ENCODE data around the gene GOSR2. TPM values are rescaled to one million over a fixed set of nuclear protein-coding genes. Genes with fewer than 3 reads are reported as not detected.
A peak's percentile ranks its signal among the peaks of the same experiment; 100 is the strongest.

Gene GOSR2
- polyA plus RNA-seq (2013, experiment 1 of 2; ENCODE audit: insufficient read length): 60.0 TPM
- polyA plus RNA-seq (2013, experiment 2 of 2; ENCODE audit: insufficient read length): 52.7 TPM

DNA sequence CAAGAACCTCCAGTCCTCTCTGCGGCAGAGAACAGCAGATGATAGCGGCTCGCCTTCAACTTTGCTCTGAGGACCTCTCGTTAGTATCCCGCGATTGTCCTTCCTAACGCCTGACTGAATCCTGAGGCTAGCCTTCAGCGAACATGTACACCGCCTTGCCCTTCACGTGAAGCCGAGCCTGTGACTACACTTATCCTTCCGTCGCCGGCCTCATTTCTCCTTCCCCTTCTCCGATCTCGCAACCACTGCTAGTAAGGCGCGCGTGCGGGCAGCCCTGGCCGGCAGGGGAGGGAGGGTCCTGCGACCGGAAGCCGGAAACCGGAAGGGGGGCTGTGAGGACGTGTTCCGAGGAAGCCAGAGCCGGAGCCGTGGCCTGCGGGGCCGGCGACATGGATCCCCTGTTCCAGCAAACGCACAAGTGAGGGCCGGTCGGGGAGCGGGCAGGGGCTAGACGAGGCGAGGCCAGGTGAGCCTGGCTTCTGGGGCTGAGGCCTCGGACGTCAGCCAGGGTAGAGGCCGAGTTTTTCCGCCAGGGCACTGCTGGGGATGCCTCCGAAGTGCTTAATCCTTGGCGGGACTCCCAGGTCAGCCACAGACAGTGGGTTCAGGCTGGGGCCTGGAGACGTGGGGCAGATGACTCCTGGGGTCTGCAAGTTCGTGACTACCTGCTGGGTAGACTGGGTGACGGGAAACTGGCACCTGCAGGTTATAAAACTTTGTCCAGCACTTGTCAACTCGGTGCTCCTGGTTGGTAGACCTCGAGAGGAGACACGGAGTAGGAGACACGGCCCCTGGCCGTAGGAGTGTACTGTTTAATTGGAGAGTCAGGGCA, at the start of gene GOSR2:
GOSR2 (plus strand) TSS at position 357 of the 832 bp plus-strand sequence; CDS start at position 390, 33 bp downstream.
- DNase-seq: peak; percentile 89

DNA sequence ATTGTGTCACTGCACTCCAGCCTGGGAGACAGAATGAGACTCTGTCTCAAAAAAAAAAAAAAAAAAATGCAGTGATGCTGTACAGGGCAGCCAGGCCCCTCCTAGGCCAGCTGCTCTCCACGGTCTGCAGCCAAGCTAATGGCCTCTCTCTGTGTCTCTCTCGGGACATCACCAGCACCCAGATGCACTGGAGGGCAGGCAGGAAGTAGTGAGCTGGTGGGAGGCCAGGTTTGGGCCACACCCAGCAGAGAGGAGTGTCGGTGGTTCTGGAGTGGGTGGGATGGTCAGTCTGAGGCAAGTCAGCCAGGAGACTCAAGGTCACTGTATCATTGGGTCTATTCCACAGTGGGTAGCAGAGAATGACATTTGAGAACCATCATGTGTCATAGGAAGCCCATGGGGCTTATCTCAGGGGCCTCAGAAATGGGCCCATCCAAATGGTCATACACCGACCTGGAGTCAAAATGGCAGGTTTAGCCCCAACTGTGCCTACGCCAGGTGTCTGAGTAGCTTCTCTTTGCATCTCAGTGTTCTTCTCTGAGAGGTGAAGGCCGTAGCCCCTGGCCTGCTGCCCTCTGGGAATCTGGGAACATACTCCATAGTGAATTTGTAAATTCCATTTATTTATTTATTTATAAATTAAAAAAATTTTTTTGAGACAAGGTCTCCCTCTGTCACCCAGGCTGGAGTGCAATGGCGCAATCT, 48.9 kb upstream of the GOSR2 start:
- no peak for DNase-seq

- DNase-seq: no peak
Measured at GRCh38 chr17:46874906-46875305, 48.1 kb upstream of the GOSR2 start.

DNA sequence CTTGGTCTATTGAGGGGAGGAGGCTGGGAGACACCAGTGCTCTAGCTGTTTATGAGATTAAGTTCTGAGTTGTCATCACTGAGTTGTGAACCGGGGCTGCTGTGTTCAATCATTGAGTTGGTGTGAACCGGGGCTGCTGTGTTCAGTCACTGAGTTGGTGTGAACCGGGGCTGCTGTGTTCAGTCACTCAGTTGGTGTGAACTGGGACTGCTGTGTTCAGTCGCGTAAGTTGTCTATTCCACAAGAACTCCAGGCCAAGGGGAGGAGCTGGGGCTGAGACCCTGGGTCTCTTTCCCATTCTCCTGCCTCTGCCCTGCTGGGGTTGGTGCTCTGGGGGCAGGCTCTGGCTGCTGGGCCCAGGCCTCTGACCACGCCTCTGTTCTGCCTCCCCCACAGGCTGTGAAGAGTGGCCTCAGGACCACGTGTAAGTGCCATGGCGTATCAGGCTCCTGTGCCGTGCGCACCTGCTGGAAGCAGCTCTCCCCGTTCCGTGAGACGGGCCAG, 47.1 kb upstream of the GOSR2 start:
- no peak for DNase-seq

DNA sequence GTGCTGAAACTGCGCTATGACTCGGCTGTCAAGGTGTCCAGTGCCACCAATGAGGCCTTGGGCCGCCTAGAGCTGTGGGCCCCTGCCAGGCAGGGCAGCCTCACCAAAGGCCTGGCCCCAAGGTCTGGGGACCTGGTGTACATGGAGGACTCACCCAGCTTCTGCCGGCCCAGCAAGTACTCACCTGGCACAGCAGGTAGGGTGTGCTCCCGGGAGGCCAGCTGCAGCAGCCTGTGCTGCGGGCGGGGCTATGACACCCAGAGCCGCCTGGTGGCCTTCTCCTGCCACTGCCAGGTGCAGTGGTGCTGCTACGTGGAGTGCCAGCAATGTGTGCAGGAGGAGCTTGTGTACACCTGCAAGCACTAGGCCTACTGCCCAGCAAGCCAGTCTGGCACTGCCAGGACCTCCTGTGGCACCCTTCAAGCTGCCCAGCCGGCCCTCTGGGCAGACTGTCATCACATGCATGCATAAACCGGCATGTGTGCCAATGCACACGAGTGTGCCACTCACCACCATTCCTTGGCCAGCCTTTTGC, 46.5 kb upstream of the GOSR2 start:
- DNase-seq: no peak

GRCh38 chr17:46876926-46877325, 46.0 kb upstream of the GOSR2 start:
- no peak for DNase-seq

DNA sequence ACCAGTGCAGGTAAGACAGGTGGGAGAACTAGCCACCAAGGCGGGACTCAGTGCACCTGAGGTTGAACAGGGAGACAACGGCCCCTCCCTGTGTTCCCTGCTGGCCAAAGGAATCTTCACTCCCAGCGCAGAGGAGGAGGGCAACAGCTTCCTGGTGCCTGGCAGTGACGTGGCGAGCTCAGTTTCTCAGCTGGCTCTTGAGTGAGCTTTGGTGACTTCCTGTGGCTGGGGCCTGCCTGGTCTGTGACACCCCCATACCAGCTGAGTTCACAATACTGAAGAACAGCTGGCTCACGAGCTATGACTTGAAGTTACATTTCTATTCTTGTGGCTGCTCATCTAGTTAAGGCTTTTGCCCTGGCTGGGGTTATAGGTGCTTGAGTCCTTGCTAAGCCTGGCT, 45.5 kb upstream of the GOSR2 start:
- DNase-seq: no peak

- no peak for DNase-seq
Measured at GRCh38 chr17:46878055-46878454, 44.9 kb upstream of the GOSR2 start.

GRCh38 chr17:46879101-46879500, 43.9 kb upstream of the GOSR2 start:
- DNase-seq: no peak

GRCh38 chr17:46881015-46881414, 41.9 kb upstream of the GOSR2 start:
- DNase-seq: no peak

GRCh38 chr17:46882666-46883065, 40.3 kb upstream of the GOSR2 start:
- no peak for DNase-seq

DNA sequence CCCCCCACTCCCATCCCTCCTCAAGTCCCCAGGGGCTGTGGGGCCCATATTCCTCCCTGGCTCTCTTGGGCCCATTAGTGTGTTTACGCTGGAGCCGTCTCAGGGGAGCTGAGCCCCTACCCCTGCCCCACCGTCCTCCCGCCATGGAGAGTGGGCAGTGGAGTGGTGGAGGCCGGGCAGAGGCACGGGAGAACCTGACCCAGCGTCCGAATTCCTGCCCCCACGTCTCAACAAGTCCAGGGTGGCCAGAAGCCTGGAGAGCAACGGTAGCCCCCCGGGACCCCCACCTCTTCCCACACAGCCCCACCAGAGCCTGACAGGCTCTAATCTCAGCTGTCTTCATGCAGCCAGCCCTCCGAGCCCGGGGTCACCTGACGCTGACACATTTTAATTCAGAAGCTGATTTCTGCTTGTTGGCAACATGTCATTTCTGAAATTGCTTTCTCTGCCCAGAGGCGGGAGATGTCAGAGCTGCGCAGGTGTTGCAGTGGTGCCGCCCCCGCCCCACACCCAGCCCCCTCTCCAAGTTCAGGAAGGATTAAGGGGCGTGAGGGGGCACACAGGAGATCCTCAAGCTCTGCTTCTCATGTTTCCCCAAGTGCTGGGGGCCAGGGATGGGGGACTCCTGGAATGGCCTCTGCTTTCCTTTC, 39.0 kb upstream of the GOSR2 start:
- no peak for DNase-seq

DNA sequence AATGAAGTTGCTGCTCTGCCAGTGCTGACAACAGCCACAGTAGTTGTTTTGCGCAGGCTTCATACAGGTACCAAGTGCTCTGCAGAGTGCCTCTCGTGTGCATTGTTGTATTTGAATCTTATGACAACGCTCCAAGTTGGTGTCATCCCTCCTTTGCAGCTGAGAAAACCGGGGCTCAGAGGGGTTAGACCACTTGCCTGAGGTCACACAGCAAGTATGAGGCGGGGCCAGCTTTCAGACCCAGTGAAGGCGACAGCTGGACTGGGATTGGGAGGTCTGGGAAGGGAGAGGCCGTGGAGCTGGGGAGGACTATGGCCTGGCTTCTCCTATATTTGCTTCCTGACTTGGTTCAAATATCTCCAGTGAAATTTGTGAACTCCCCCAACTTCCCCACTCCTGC, 38.4 kb upstream of the GOSR2 start:
- no peak for DNase-seq

GRCh38 chr17:46885415-46886309, 37.3 kb upstream of the GOSR2 start:
- DNase-seq: no peak

GRCh38 chr17:46886310-46886663, 36.7 kb upstream of the GOSR2 start:
- DNase-seq: no peak

GRCh38 chr17:46887717-46888116, 35.2 kb upstream of the GOSR2 start:
- DNase-seq: no peak

GRCh38 chr17:46888727-46889126, 34.2 kb upstream of the GOSR2 start:
- DNase-seq: no peak

GRCh38 chr17:46889519-46889918, 33.4 kb upstream of the GOSR2 start:
- DNase-seq: no peak

- DNase-seq: peak; percentile 27
Measured at GRCh38 chr17:46889992-46890564, 32.9 kb upstream of the GOSR2 start.

DNA sequence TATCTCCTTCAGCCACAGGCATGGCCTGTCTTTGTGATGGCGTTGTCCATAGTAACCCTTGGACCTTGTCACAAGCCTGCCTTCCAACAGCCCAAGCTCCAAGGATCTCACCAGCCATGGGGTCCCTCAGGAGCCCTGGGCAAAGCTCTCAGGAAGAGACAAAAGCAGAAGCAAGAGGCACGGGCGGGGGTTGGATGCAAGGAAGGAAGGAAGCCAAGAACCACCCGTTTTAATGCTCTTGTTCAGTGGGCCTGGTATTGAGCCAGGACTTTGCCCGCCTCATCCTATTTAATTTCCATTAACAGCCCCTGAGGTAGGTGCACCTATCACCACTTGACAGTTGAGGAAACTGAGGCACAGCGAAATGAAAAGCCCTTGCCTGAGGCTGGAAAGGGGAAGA, 32.3 kb upstream of the GOSR2 start:
- no peak for DNase-seq

DNA sequence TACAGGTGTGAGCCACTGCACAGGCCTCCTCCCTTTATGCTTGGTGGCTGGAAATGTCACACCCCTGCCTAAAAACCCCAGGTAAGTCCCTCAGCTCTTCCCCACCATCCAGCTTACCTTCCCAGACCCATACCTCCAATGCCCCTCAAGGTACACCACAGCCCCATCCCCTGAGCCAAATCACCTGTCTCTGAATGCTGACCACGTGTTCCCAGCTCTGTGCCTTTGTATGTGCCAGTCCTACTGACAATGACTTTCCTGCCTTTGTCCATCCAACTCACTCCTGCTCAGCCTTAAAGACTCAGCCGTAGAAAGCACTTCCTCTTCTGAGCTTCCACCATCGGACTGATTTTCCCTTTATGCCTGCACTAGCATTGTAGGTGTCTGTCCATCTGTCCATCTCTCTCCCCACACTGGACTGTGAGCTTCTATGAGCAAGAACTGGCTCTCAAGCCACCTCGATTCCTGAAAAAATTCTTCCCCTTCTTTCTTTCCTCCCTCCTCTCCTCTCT, 30.7 kb upstream of the GOSR2 start:
- DNase-seq: no peak

Measured in fibroblast of skin of scalp (primary cell).